K562 (cell line): ENCODE results near the gene MATN1. TPM values are rescaled to one million over a fixed set of nuclear protein-coding genes. Genes with fewer than 3 reads are reported as not detected.

Experiments
- ATAC-seq: fragments of 200-7000 bp; cut with Tn5 transposase; 3 replicates; pipeline ENCODE4 v1.9.1; 2020; ENCODE audit warnings: moderate library complexity
- BruUV-seq: library from RNA; stranded (reverse); fragments of 400-500 nt; replicated peaks from 2 replicates; lab custom pipeline; 2021; lab: Mats Ljungman, UMichigan
- CTCF ChIA-PET: fragments of 300-600 bp; formaldehyde crosslinking; extraction: SDS; loops from one replicate; lab custom pipeline; 2021; ENCODE audit warnings: low intra/inter-chr PET ratio; lab: Yijun Ruan, JAX
- POLR2A ChIA-PET: fragments of 300-600, 350-650 bp; sonication (Branson Sonifier 250); formaldehyde crosslinking; extraction: SDS; loops from one replicate; lab custom pipeline; 2021; ENCODE audit warnings: antibody characterized with exemption, inconsistent platforms; lab: Yijun Ruan, JAX
- DNase-seq, 4 experiments: peaks; one replicate each; pipeline versions ENCODE4 v3.0.0 to v3.0.0-alpha.2; 2011 to 2018; ENCODE audit warnings: low spot score in 3 of 4, mixed read lengths in 3 of 4; ENCODE audit errors: extremely low read depth in 1 of 4
- FAIRE-seq: peaks from 2 replicates; lab custom pipeline; 2011; peaks lifted over from hg19 to GRCh38; lab: Jason Lieb, UNC
- H2AFZ ChIP-seq: 2 replicates; pipeline ENCODE4 v1.6.0; 2011; ENCODE audit warnings: low read depth, low read length, control low read depth, inconsistent platforms
- H3K27ac ChIP-seq: fragments of 200-600 bp; 3 replicates; pipeline ENCODE4 v1.8.0; 2011; ENCODE audit warnings: low read depth, mild to moderate bottlenecking, control low read depth, inconsistent platforms, low read length, moderate library complexity, mixed read lengths; ENCODE audit errors: extremely low read depth
- H3K27me3 ChIP-seq, 2 experiments: fragments of 300-600 bp in 1 of 2; 2 replicates in 1 of 2; 3 replicates in 1 of 2; pipeline versions ENCODE4 v1.6.0 to v1.8.0; 2011; ENCODE audit warnings: inconsistent platforms in 2 of 2, low read length in 2 of 2, mild to moderate bottlenecking in 1 of 2, mixed read lengths in 1 of 2, moderate library complexity in 1 of 2; ENCODE audit not compliant: control insufficient read depth in 2 of 2, insufficient read depth in 2 of 2
- H3K36me3 ChIP-seq: fragments of 300-600 bp; 3 replicates; pipeline ENCODE4 v1.8.0; 2011; ENCODE audit warnings: mild to moderate bottlenecking, low read length, inconsistent platforms; ENCODE audit not compliant: control insufficient read depth, insufficient read depth
- H3K4me1 ChIP-seq, 2 experiments: fragments of 200-600 bp in 1 of 2; replicated peaks in 1 of 2; 2 replicates in 1 of 2; 3 replicates in 1 of 2; pipeline versions ENCODE4 v1.5.1 to v1.8.0; 2011; ENCODE audit warnings: inconsistent platforms in 2 of 2, low read length in 2 of 2, mild to moderate bottlenecking in 1 of 2, mixed read lengths in 1 of 2, moderate library complexity in 1 of 2; ENCODE audit not compliant: control insufficient read depth in 2 of 2, insufficient read depth in 2 of 2
- H3K4me2 ChIP-seq: 2 replicates; pipeline ENCODE4 v1.6.1; 2011; ENCODE audit warnings: low read length, control low read depth, inconsistent platforms, mixed read lengths; ENCODE audit not compliant: insufficient read depth
- H3K4me3 ChIP-seq: fragments of 200-600 bp; sonication (generic), shearing (Covaris generic); 2 replicates; pipeline ENCODE4 v1.5.1; 2016; ENCODE audit warnings: control low read depth, inconsistent platforms
- H3K79me2 ChIP-seq: fragments of 200-600 bp; 3 replicates; pipeline ENCODE4 v1.8.0; 2011; ENCODE audit warnings: low read length, inconsistent platforms; ENCODE audit not compliant: control insufficient read depth, insufficient read depth
- H3K9ac ChIP-seq, 2 experiments: 2 replicates each; pipeline versions ENCODE4 v1.6.0 to v1.6.1; 2011; ENCODE audit warnings: low read depth in 2 of 2, low read length in 2 of 2, control low read depth in 1 of 2, inconsistent platforms in 1 of 2, mild to moderate bottlenecking in 1 of 2, mixed read lengths in 1 of 2; ENCODE audit not compliant: insufficient read depth in 1 of 2
- H3K9me1 ChIP-seq: one replicate; pipeline ENCODE4 v1.6.0; 2011; ENCODE audit warnings: inconsistent platforms, mild to moderate bottlenecking, low read length, moderate library complexity; ENCODE audit not compliant: control insufficient read depth, insufficient read depth
- H3K9me3 ChIP-seq: replicated peaks from 2 replicates; pipeline ENCODE4 v1.5.1; 2011; ENCODE audit warnings: low read depth, low read length, inconsistent platforms; ENCODE audit not compliant: control insufficient read depth, insufficient read depth
- H4K20me1 ChIP-seq: replicated peaks from 2 replicates; pipeline ENCODE4 v1.6.1; 2011; ENCODE audit warnings: low read length, inconsistent platforms, mixed read lengths; ENCODE audit not compliant: control insufficient read depth, insufficient read depth
- HMG20A ChIP-seq: fragments of 450-650 bp; formaldehyde crosslinking; conservative IDR thresholded peaks from 2 replicates; pipeline ENCODE4 v1.4.0; 2020; ENCODE audit warnings: mild to moderate bottlenecking, mixed read lengths
- HMGN3 ChIP-seq: IDR thresholded peaks from 2 replicates; pipeline ENCODE4 v1.6.1; 2011; ENCODE audit warnings: borderline replicate concordance, low read depth, mild to moderate bottlenecking, mixed read lengths, low read length; ENCODE audit not compliant: insufficient read length; ENCODE audit errors: extremely low read depth
- SNAPC5 ChIP-seq: fragments of 250-450 bp; sonication (Bioruptor Pico); IDR thresholded peaks from 2 replicates; pipeline ENCODE4 v1.8.0; 2021; ENCODE audit warnings: moderate library complexity, mild to moderate bottlenecking, inconsistent platforms
- TCF7 ChIP-seq: sonication (generic); IDR thresholded peaks from 2 replicates; pipeline ENCODE4 v1.6.1; 2016; ENCODE audit warnings: antibody characterized with exemption, borderline replicate concordance
- TFAP4 ChIP-seq: sonication (generic); formaldehyde crosslinking; IDR thresholded peaks from 2 replicates; pipeline ENCODE4 v1.8.0; 2022; ENCODE audit warnings: missing genetic modification reagents, mild to moderate bottlenecking, moderate library complexity, borderline replicate concordance
- WGBS: fragments of 100-300 bp; shearing (Covaris generic); methylation state at CpG from one replicate; pipeline ENCODE4 v1.1.6; 2016; ENCODE audit warnings: low coverage, mixed read lengths; ENCODE audit not compliant: insufficient coverage; ENCODE audit errors: missing lambda C conversion rate; 5-methylcytosine and 5-hydroxymethylcytosine counted together
- in situ Hi-C: fragments of 300-500 bp; cut with MboI; formaldehyde crosslinking; loops from 4 replicates; pipeline ENCODE4 v1.15.0; 2018; ENCODE audit warnings: inconsistent platforms, mixed read lengths
- intact Hi-C: fragments of 100-400 bp; cut with micrococcal nuclease; formaldehyde crosslinking; loops from 2 replicates; pipeline ENCODE4 v1.14.2; 2022
- polyA plus RNA-seq, 8 experiments: library from polyadenylated mRNA; depleted of rRNA in 4 of 8; stranded (reverse) in 5 of 8; unstranded in 3 of 8; fragments of >200 nt; fragmentation: Nextera tagmentation in 2 of 8; fragmentation: Illumina TruSeq in 1 of 8; extraction: Ambion mirVana in 2 of 8; extraction: Trizol in 1 of 8; gene quantifications; 2 replicates each; pipeline versions ENCODE4 v1.2.1 to v1.2.3, GENCODE V29; 2011 to 2014; ENCODE audit warnings: inconsistent platforms in 1 of 8, missing spikeins in 1 of 8
- total RNA-seq, 7 experiments: library from RNA; depleted of rRNA in 6 of 7; stranded (reverse); fragments of >200 nt in 6 of 7; fragmentation: Illumina TruSeq in 2 of 7; extraction: Trizol in 2 of 7; gene quantifications; 2 replicates each; pipeline versions ENCODE4 v1.2.1 to v1.2.3, GENCODE V29; 2011 to 2021; ENCODE audit warnings: low replicate concordance in 1 of 7

The MATN1 gene
- total and polyA plus RNA-seq, 9 of the 15 experiments (the other 6 are each of a cell fraction or from before 2014, with no cell fraction given): 0.10 to 2.3 (median 1.2) TPM

GRCh38 chr1:30754684-30755171 lies 31.3 kb upstream of the MATN1 start:
- Histone ChIP-seq H3K9me3 (no peaks in the 10 kb centered on the region), H3K27ac (no peak overlapping the region), H3K9ac (peak overlapping the region in 1 of 2 experiments; percentile 40; a peak in 1 of 4 replicates), H3K4me1 (peaks cover 51 to 56% of the 10 kb centered on the region in 2 experiments), H4K20me1 (no peaks in the 10 kb centered on the region), H3K4me3 (no peak overlapping the region), H3K27me3 (no peaks in the 10 kb centered on the region), H3K9me1 (no peaks in the 10 kb centered on the region), H2AFZ (no peak overlapping the region), H3K4me2 (no peak overlapping the region), H3K79me2 (peaks cover 21% of the 10 kb centered on the region; the same call in 2 of the 3 replicates), H3K36me3 (no peaks in the 10 kb centered on the region)
- in situ Hi-C loops (no loop called here), intact Hi-C loops (no loop called here)
- POLR2A ChIA-PET: interaction anchor here (0.6 to 1.8 kb wide), 6 partner anchors 11 to 1221 kb away, joined by 3 to 4 read pairs (median 3); no protein-coding TSS in a partner anchor
- 81% methylated on average over 9 of the region's 9 CpGs for WGBS
- no peak for ATAC-seq
- no peak for DNase-seq
- 0 out of 2 replicates have a peak, but pooled peaks have one; percentile 16 for TF ChIP-seq TFAP4
- no peak for TF ChIP-seq TCF7
- no peak for TF ChIP-seq SNAPC5 (CRISPR knock-in tag)
- no peak for TF ChIP-seq HMG20A (CRISPR knock-in tag)
- no peak for TF ChIP-seq HMGN3
- no TSS peak for BruUV-seq
- FAIRE-seq: no peak
- CTCF ChIA-PET: no interaction called here
